ENCODE measurements around the gene ZBTB20.

ZBTB20 gene

GRCh38 chr3:114562557-114562956 lies 584.5 kb downstream of the ZBTB20 start:
- no peak for DNase-seq

GRCh38 chr3:114558271-114558670 lies 588.8 kb downstream of the ZBTB20 start:
- DNase-seq, result no peak

- DNase-seq, result no peak
Observed at GRCh38 chr3:114557791-114558190, 589.3 kb downstream of the ZBTB20 start.

GRCh38 chr3:114556657-114557213 lies 590.4 kb downstream of the ZBTB20 start:
- no peak for DNase-seq

- no peak for DNase-seq
Observed at GRCh38 chr3:114554731-114555130, 592.4 kb downstream of the ZBTB20 start.

- no peak for DNase-seq
Observed at GRCh38 chr3:114553949-114554593, 593.0 kb downstream of the ZBTB20 start.

- DNase-seq, result no peak
Observed at GRCh38 chr3:114552527-114552812, 594.6 kb downstream of the ZBTB20 start.

- DNase-seq, result no peak
Observed at GRCh38 chr3:114551770-114552526, 595.1 kb downstream of the ZBTB20 start.

GRCh38 chr3:114550165-114550564 lies 596.9 kb downstream of the ZBTB20 start:
- DNase-seq, result no peak

- no peak for DNase-seq
Observed at GRCh38 chr3:114545193-114545592, 601.9 kb downstream of the ZBTB20 start.

- no peak for DNase-seq
Observed at GRCh38 chr3:114542359-114542758, 604.7 kb downstream of the ZBTB20 start.

- no peak for DNase-seq
Observed at GRCh38 chr3:114539525-114539924, 607.6 kb downstream of the ZBTB20 start.

GRCh38 chr3:114538211-114538610 lies 608.9 kb downstream of the ZBTB20 start:
- no peak for DNase-seq

GRCh38 chr3:114528517-114528916 lies 618.6 kb downstream of the ZBTB20 start:
- DNase-seq, result no peak

- no peak for DNase-seq
Observed at GRCh38 chr3:114527036-114527644, 619.9 kb downstream of the ZBTB20 start.

GRCh38 chr3:114525278-114525677 lies 621.8 kb downstream of the ZBTB20 start:
- no peak for DNase-seq

GRCh38 chr3:114519415-114519814 lies 627.7 kb downstream of the ZBTB20 start:
- DNase-seq, result no peak

GRCh38 chr3:114518206-114518808 lies 628.8 kb downstream of the ZBTB20 start:
- DNase-seq, result no peak

GRCh38 chr3:114510201-114510600 lies 636.9 kb downstream of the ZBTB20 start:
- DNase-seq, result no peak

- no peak for DNase-seq
Observed at GRCh38 chr3:114509756-114510155, 637.3 kb downstream of the ZBTB20 start.

- DNase-seq, result no peak
Observed at GRCh38 chr3:114508976-114509375, 638.1 kb downstream of the ZBTB20 start.

- DNase-seq, result no peak
Observed at GRCh38 chr3:114508208-114508607, 638.9 kb downstream of the ZBTB20 start.

- no peak for DNase-seq
Observed at GRCh38 chr3:114506591-114507300, 640.3 kb downstream of the ZBTB20 start.

All from DMS79 (cell line).